Measurements from ENCODE around the gene TCF7L1.

The TCF7L1 gene

GRCh38 chr2:85130407-85130806, 2.8 kb upstream of the TCF7L1 start:
- TF ChIP-seq CTCF (IDR thresholded peaks at IDR 0.05; ENCODE audit: borderline replicate concordance, insufficient read depth, low read depth, low read length) = no peak

GRCh38 chr2:85131116-85131515, 2.1 kb upstream of the TCF7L1 start:
- H3K4me3 ChIP-seq (ENCODE audit: low read depth, low read length) = no peak overlapping the region
- peak; percentile 28; the same call in 1 of the 2 replicates for TF ChIP-seq CTCF (IDR thresholded peaks at IDR 0.05; ENCODE audit: borderline replicate concordance, insufficient read depth, low read depth, low read length)

More at GRCh38 chr2:85130407-85130806, 2.8 kb upstream of the TCF7L1 start:
- no peak overlapping the region for H3K4me3 ChIP-seq (ENCODE audit: low read depth, low read length)

GRCh38 chr2:85132397-85132796, 795 bp upstream of the TCF7L1 start:
- H3K4me3 ChIP-seq (ENCODE audit: low read depth, low read length) = no peak overlapping the region
- no peak for TF ChIP-seq CTCF (IDR thresholded peaks at IDR 0.05; ENCODE audit: borderline replicate concordance, insufficient read depth, low read depth, low read length)

GRCh38 chr2:85133751-85134254, 611 bp downstream of the TCF7L1 start:
- H3K4me3 ChIP-seq (ENCODE audit: low read depth, low read length) = no peak overlapping the region
- no peak for TF ChIP-seq CTCF (IDR thresholded peaks at IDR 0.05; ENCODE audit: borderline replicate concordance, insufficient read depth, low read depth, low read length)

- no peak overlapping the region for H3K4me3 ChIP-seq (ENCODE audit: low read depth, low read length)
- TF ChIP-seq CTCF (IDR thresholded peaks at IDR 0.05; ENCODE audit: borderline replicate concordance, insufficient read depth, low read depth, low read length) = no peak
Observed at GRCh38 chr2:85134255-85134895, 1.2 kb downstream of the TCF7L1 start.

GRCh38 chr2:85134896-85135659, 1.9 kb downstream of the TCF7L1 start:
- no peak for TF ChIP-seq CTCF (IDR thresholded peaks at IDR 0.05; ENCODE audit: borderline replicate concordance, insufficient read depth, low read depth, low read length)
- H3K4me3 ChIP-seq (ENCODE audit: low read depth, low read length) = no peak overlapping the region

- H3K4me3 ChIP-seq (ENCODE audit: low read depth, low read length) = no peak overlapping the region
Observed at GRCh38 chr2:85135660-85135914, 2.4 kb downstream of the TCF7L1 start.

More at GRCh38 chr2:85135660-85135914, 2.4 kb downstream of the TCF7L1 start:
- TF ChIP-seq CTCF (IDR thresholded peaks at IDR 0.05; ENCODE audit: borderline replicate concordance, insufficient read depth, low read depth, low read length) = no peak
